ENCODE results near the gene XYLT1. TPM values are rescaled to one million over a fixed set of nuclear protein-coding genes. Genes with fewer than 3 reads are reported as not detected.
A peak's percentile ranks its signal among the peaks of the same experiment; 100 is the strongest.

The XYLT1 gene
- total and polyA plus RNA-seq, 5 donors: 2.5 to 37.8 (median 11.7) TPM

DNA sequence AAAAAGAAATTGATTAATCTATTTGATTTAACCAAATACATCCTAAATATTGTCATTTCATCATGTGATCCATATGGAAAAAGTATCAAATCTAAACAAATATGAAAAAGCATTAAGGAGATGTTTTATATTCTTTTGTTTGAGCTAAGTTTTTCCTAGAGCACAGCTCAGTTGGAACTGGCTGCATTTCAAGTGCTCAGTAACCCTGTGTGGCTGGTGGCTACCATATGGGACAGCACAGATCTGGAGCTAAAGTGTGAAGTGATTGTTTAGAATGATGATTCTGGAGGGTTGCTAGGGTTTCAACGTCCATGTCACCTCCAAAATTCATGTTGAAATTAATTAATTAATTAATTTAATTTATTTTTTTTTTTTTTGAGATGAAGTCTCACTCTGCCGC, 137.5 kb downstream of the XYLT1 start:
- 74% methylated on average over 2 of the region's 2 CpGs for WGBS
- H3K4me3 ChIP-seq (ENCODE audit: low read length): no peak overlapping the region
- no peaks in the 10 kb centered on the region for H3K27me3 ChIP-seq (ENCODE audit: control insufficient read depth, insufficient read depth)
- intact Hi-C loops (cut with DNase I): no loop called here
- H3K27ac ChIP-seq (ENCODE audit: low read length): no peak overlapping the region
- DNase-seq: no peak
- peaks cover 3% of the 10 kb centered on the region for H3K4me1 ChIP-seq (ENCODE audit: control insufficient read depth, insufficient read depth, low read length)
- no peak for ATAC-seq
- H3K9me3 ChIP-seq (ENCODE audit: control insufficient read depth, low read length): no peaks in the 10 kb centered on the region

DNA sequence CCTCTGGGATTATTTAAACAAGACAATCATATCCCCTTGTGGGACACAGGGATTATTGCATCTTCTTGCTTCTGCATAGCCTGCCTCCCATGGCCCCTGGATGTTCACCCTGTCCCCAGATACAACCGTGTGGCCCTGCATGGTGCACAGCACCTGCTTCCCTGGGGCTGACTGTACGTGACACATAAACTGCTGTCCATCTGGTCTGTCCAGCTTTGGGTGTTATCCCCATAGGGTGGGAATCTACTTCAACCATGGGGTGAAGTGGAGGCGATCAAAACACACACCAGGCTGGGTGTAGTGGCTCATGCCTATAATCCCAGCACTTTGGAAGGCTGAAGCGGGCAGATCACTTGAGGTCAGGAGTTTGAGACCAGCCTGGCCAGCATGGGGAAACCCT, 138.8 kb downstream of the XYLT1 start:
- WGBS: 95% methylated on average over 4 of the region's 4 CpGs
- no peak for DNase-seq
- intact Hi-C loops (cut with DNase I): no loop called here
- Histone ChIP-seq H3K27ac (ENCODE audit: low read length) (no peak overlapping the region), H3K27me3 (ENCODE audit: control insufficient read depth, insufficient read depth) (no peaks in the 10 kb centered on the region), H3K4me3 (ENCODE audit: low read length) (no peak overlapping the region), H3K4me1 (ENCODE audit: control insufficient read depth, insufficient read depth, low read length) (peaks cover 3% of the 10 kb centered on the region), H3K9me3 (ENCODE audit: control insufficient read depth, low read length) (no peaks in the 10 kb centered on the region)
- no peak for ATAC-seq

DNA sequence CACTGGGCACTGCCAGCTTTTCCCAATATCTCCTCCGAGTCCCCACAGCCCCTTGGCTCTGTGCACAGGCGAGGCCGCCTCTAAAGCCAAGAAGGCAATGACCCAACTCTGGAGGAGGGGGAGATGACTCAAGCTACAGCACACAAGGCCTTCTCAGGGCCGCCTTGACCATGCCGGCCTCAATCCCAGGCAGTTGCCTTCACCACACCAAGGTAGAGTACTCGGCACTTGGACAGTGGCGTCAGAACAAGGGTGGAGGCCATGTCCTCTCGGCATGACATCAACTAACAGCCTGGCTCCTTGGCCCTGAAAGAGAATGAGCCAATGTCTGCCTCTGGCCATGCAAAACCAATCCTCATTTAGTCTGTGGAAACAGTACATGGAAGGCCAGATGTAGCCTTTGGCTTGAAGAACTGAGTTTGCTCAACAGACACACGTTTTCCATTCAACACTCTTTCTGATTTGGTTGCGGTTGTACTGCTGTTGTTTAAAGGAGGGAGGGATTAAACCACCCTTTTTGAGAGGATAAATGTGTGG, 139.6 kb downstream of the XYLT1 start:
- H3K27ac ChIP-seq (ENCODE audit: low read length): no peak overlapping the region
- ATAC-seq (peak; percentile 86 to 90), DNase-seq (peak; percentile 88 to 92 (median 90))
- H3K4me3 ChIP-seq (ENCODE audit: low read length): no peak overlapping the region
- no peaks in the 10 kb centered on the region for H3K9me3 ChIP-seq (ENCODE audit: control insufficient read depth, low read length)
- WGBS: 60% methylated on average over 10 of the region's 10 CpGs
- no peaks in the 10 kb centered on the region for H3K27me3 ChIP-seq (ENCODE audit: control insufficient read depth, insufficient read depth)
- intact Hi-C loops (cut with DNase I): no loop called here
- H3K4me1 ChIP-seq (ENCODE audit: control insufficient read depth, insufficient read depth, low read length): peaks cover 3% of the 10 kb centered on the region

DNA sequence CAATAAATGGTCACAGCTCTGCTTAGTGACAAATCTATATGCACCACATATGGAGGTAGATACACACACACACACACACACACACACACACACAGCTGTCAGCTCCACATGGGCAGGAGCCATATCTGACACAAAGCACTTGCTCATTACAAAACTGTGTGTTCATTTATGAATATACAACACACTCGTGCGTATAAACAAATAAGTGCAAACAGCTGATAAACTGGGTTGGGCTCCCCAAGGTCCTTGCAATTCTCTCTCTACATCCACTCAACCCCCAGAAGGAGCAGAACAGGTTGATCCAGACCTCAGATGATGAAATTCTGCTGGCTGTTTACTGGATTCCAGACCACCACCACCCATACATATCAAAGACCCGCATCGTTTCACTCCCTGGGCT, 140.7 kb downstream of the XYLT1 start:
- DNase-seq (no peak), ATAC-seq (no peak)
- no peak overlapping the region for H3K27ac ChIP-seq (ENCODE audit: low read length)
- peaks cover 3% of the 10 kb centered on the region for H3K4me1 ChIP-seq (ENCODE audit: control insufficient read depth, insufficient read depth, low read length)
- no peaks in the 10 kb centered on the region for H3K9me3 ChIP-seq (ENCODE audit: control insufficient read depth, low read length)
- H3K27me3 ChIP-seq (ENCODE audit: control insufficient read depth, insufficient read depth): no peaks in the 10 kb centered on the region
- intact Hi-C loops (cut with DNase I): no loop called here
- 79% methylated on average over 4 of the region's 4 CpGs for WGBS
- no peak overlapping the region for H3K4me3 ChIP-seq (ENCODE audit: low read length)

DNA sequence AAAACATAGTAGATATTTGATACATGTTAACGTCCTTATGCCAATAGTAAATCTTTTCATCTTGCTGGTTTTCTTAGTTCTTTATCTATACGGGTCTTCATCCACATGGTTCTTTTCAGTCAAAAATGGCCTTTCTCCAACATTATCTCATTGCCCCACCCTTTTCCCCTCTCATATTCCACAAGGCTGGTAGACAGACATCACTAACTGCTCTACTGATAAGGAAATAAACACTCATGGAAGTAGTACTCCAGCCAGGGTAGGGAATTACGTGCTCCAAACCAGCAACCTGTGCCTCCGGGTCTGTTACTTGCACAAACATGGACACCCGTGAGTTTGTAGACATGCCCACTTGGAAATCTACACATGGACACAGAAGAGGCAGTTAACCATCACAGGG, 141.4 kb downstream of the XYLT1 start:
- no peak for ATAC-seq
- no peaks in the 10 kb centered on the region for H3K27me3 ChIP-seq (ENCODE audit: control insufficient read depth, insufficient read depth)
- peak overlapping the region; percentile 66 for H3K27ac ChIP-seq (ENCODE audit: low read length)
- no peak overlapping the region for H3K4me3 ChIP-seq (ENCODE audit: low read length)
- intact Hi-C loops (cut with DNase I): no loop called here
- peaks cover 3% of the 10 kb centered on the region for H3K4me1 ChIP-seq (ENCODE audit: control insufficient read depth, insufficient read depth, low read length)
- no peak for DNase-seq
- no peaks in the 10 kb centered on the region for H3K9me3 ChIP-seq (ENCODE audit: control insufficient read depth, low read length)
- WGBS: 48% methylated on average over 5 of the region's 5 CpGs

DNA sequence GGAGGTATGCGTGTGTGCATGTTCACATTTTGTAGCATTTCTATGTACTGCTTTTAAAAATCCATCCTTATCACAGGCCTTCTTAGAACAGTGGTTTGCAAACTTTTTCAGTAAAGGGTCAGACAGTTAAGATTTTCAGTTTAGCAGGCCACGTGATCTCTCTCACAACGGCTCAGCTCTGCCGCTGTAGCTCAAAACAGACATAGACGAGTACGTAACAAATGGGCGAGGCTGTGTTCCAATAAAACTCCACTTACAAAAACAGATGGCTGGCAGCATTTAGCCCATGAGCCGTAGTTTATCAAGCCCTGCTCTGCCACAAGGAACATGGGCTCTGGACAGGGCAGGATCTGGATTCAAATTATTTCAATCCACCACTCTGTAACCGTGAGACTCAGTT, 141.8 kb downstream of the XYLT1 start:
- ATAC-seq (peak; percentile 54 to 58), DNase-seq (peak; percentile 45 to 74 (median 60))
- H3K4me1 ChIP-seq (ENCODE audit: control insufficient read depth, insufficient read depth, low read length): peaks cover 3% of the 10 kb centered on the region
- intact Hi-C loops (cut with DNase I): no loop called here
- H3K4me3 ChIP-seq (ENCODE audit: low read length): no peak overlapping the region
- no peaks in the 10 kb centered on the region for H3K9me3 ChIP-seq (ENCODE audit: control insufficient read depth, low read length)
- 44% methylated on average over 9 of the region's 9 CpGs for WGBS
- H3K27me3 ChIP-seq (ENCODE audit: control insufficient read depth, insufficient read depth): no peaks in the 10 kb centered on the region
- peak overlapping the region; percentile 66 for H3K27ac ChIP-seq (ENCODE audit: low read length)

DNA sequence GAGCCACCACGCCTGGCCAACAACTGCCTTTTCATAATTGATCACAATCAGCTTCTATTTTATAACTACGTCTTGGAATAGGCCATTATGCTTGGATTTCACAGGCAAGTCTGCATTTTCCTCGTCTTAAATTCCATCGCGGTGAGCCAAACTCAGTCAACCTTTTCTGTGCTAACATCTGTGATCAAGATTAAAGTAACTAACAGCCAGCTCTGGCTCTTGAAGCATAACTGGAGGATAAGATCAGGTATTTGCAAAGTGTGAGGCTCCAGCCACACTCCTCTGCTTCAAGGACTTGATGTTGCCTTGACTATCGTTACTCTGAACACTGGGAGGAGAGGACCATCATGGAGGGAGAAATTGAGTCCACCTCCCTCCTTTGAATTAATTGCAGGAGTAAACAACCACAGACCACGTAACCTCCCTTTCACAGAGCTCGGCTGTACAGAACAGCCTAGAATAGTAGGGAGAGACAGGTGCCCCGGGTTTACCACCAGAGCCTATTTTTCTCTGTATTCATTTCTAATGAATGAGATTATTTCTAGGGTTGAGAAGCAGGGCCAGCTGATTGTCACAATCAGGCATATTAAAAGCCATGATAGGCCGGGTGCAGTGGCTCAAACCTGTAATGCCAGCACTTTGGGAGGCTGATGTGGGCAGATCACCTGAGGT, 143.0 kb downstream of the XYLT1 start:
- Histone ChIP-seq H3K27ac (ENCODE audit: low read length) (no peak overlapping the region), H3K27me3 (ENCODE audit: control insufficient read depth, insufficient read depth) (no peaks in the 10 kb centered on the region), H3K4me3 (ENCODE audit: low read length) (no peak overlapping the region), H3K9me3 (ENCODE audit: control insufficient read depth, low read length) (no peaks in the 10 kb centered on the region), H3K4me1 (ENCODE audit: control insufficient read depth, insufficient read depth, low read length) (peaks cover 3% of the 10 kb centered on the region)
- no peak for DNase-seq
- 96% methylated on average over 10 of the region's 10 CpGs for WGBS
- no peak for ATAC-seq
- intact Hi-C loops (cut with DNase I): no loop called here

DNA sequence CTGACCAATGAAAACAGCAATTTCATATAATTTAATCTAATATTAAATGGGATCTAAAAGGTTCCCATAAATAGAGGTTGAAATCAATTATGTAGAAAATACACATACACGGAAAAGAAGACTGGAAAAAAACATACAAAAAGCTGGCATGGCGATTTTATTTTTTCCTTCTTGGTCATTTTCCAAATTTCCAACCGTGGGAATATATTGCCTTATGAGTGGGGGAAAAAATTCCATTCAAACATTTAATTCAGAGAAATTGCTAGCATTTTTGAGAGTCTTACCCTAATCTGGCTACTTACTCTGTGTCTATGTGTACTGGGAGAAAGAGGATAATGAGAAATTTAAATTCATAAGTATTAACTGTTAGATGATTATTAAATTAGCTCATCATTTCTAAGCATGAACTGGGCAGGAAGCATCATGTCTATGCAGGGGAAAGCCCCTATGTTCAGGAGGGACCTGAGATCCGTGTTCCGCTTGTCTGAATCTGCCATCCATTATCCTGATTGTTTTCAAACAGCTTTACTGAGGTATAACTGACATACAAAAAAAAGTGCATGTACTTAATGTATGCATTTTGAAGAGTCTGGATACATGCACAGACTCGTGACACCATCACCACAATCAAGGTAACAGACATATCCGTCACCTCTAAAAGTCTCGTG, 145.2 kb downstream of the XYLT1 start:
- Histone ChIP-seq H3K27me3 (ENCODE audit: control insufficient read depth, insufficient read depth) (no peaks in the 10 kb centered on the region), H3K4me3 (ENCODE audit: low read length) (no peak overlapping the region), H3K9me3 (ENCODE audit: control insufficient read depth, low read length) (no peaks in the 10 kb centered on the region), H3K4me1 (ENCODE audit: control insufficient read depth, insufficient read depth, low read length) (peaks cover 3% of the 10 kb centered on the region), H3K27ac (ENCODE audit: low read length) (no peak overlapping the region)
- ATAC-seq (no peak), DNase-seq (no peak)
- WGBS: 76% methylated on average over 8 of the region's 8 CpGs
- intact Hi-C loops (cut with DNase I): no loop called here

DNA sequence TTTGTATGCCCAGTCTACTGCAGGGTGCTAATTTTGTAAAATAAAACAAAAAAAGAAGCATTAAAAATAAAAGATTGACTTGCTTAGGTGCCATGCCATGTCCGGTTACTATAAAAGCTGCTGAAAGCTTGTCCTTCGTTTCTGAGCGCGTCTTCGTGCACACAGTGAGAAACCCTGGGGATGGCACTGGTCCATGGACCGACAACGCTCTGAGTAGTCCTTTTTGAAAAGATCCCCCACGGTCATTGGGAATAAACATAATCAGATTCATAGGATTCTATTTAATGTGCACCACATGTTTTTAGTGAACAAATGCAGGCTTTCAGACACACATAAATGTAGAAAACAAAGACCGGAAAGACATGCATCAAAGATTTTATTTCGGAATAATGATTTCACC, 146.3 kb downstream of the XYLT1 start:
- no peak overlapping the region for H3K4me3 ChIP-seq (ENCODE audit: low read length)
- no peak overlapping the region for H3K27ac ChIP-seq (ENCODE audit: low read length)
- no peak for ATAC-seq
- H3K27me3 ChIP-seq (ENCODE audit: control insufficient read depth, insufficient read depth): no peaks in the 10 kb centered on the region
- intact Hi-C loops (cut with DNase I): no loop called here
- H3K4me1 ChIP-seq (ENCODE audit: control insufficient read depth, insufficient read depth, low read length): peaks cover under 1% of the 10 kb centered on the region
- DNase-seq: no peak
- H3K9me3 ChIP-seq (ENCODE audit: control insufficient read depth, low read length): no peaks in the 10 kb centered on the region
- WGBS: 85% methylated on average over 10 of the region's 10 CpGs

DNA sequence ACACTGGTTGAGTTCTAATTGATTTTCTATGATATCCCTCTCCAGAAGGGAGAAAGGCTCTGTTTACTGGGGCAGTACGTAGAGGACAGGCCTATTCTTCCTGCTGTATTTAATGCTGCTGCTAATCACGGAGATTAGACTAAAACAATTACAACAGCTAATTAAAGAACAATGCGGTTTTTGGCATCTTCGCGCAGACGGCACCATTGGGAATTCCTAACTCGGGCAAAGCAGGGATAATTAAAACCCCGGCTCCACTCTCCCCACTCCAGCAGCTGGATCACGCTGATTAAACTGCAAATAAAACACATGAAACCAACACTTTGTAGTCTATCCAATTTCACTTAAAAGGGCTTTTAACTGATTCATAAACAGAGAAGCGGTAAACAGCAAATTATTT, 147.6 kb downstream of the XYLT1 start:
- Histone ChIP-seq H3K27me3 (ENCODE audit: control insufficient read depth, insufficient read depth) (no peaks in the 10 kb centered on the region), H3K4me3 (ENCODE audit: low read length) (no peak overlapping the region), H3K9me3 (ENCODE audit: control insufficient read depth, low read length) (no peaks in the 10 kb centered on the region), H3K4me1 (ENCODE audit: control insufficient read depth, insufficient read depth, low read length) (no peaks in the 10 kb centered on the region), H3K27ac (ENCODE audit: low read length) (no peak overlapping the region)
- ATAC-seq (no peak), DNase-seq (no peak)
- intact Hi-C loops (cut with DNase I): no loop called here
- WGBS: 47% methylated on average over 10 of the region's 10 CpGs

DNA sequence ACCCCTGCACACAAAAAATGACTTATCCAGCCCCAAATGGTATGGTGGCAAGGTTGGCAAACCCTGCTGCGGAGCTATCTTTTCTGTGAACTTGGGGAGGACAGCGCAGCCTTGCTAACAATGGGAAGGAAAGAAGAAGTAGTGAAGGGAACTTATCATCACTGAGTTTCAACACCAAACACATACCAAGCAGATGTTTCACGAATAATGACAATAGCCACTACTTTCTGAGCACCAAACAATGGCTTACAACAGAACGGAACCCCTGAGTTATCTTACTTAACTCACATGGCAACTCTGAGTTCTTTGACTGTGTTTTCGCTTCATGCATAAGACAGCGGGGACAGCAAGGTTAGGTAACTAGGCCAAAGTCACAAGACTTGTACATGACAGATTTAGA, 148.9 kb downstream of the XYLT1 start:
- Histone ChIP-seq H3K27ac (ENCODE audit: low read length) (no peak overlapping the region), H3K9me3 (ENCODE audit: control insufficient read depth, low read length) (no peaks in the 10 kb centered on the region), H3K4me1 (ENCODE audit: control insufficient read depth, insufficient read depth, low read length) (no peaks in the 10 kb centered on the region), H3K4me3 (ENCODE audit: low read length) (no peak overlapping the region), H3K27me3 (ENCODE audit: control insufficient read depth, insufficient read depth) (no peaks in the 10 kb centered on the region)
- 74% methylated on average over 6 of the region's 6 CpGs for WGBS
- DNase-seq (no peak), ATAC-seq (no peak)
- intact Hi-C loops (cut with DNase I): no loop called here
